Spinal cord (tissue), 10 donors: ENCODE results near the gene SLC9A2. TPM values are rescaled to one million over a fixed set of nuclear protein-coding genes. Genes with fewer than 3 reads are reported as not detected.

ENCODE experiments used
- DNase-seq, 6 donors: peaks; one replicate each; pipeline versions ENCODE4 v3.0.0 to v3.0.0-alpha.2; 2013 to 2015; ENCODE audit warnings: low spot score in 6 of 6, low read depth in 4 of 6
- H3K27ac ChIP-seq: one replicate; pipeline ENCODE4 v1.5.1; 2013; ENCODE audit warnings: low read depth, low read length, control low read depth
- H3K27me3 ChIP-seq: one replicate; pipeline ENCODE4 v1.6.1; 2013; ENCODE audit warnings: low read length; ENCODE audit not compliant: control insufficient read depth, insufficient read depth
- H3K36me3 ChIP-seq: one replicate; pipeline ENCODE4 v1.6.1; 2013; ENCODE audit warnings: low read length; ENCODE audit not compliant: control insufficient read depth, insufficient read depth
- H3K4me1 ChIP-seq: one replicate; pipeline ENCODE4 v1.6.1; 2013; ENCODE audit warnings: low read length; ENCODE audit not compliant: control insufficient read depth, insufficient read depth
- H3K4me3 ChIP-seq: one replicate; pipeline ENCODE4 v1.5.1; 2013; ENCODE audit warnings: low read depth, low read length, control low read depth
- H3K9me3 ChIP-seq: one replicate; pipeline ENCODE4 v1.6.1; 2013; ENCODE audit warnings: low read length; ENCODE audit not compliant: control insufficient read depth, insufficient read depth
- WGBS: methylation state at CpG from one replicate; pipeline ENCODE4 v1.1.5; 2013; ENCODE audit warnings: missing lambda C conversion rate; ENCODE audit not compliant: insufficient coverage; 5-methylcytosine and 5-hydroxymethylcytosine counted together
- polyA plus RNA-seq, 2 donors: library from polyadenylated mRNA; unstranded; fragments of 120-200 nt; gene quantifications; one replicate each; pipeline ENCODE4 v1.2.1, GENCODE V29; 2013; ENCODE audit not compliant: insufficient read length in 2 of 2
- total RNA-seq, 2 donors: library from RNA; depleted of rRNA in 1 of 2; stranded (reverse); fragments of 120-200 nt in 1 of 2; fragments of >200 nt in 1 of 2; gene quantifications; one replicate each; pipeline versions ENCODE4 v1.2.3 to v1.2.4, GENCODE V29; 2013 to 2014
- donor health status: healthy.

Gene SLC9A2
- total and polyA plus RNA-seq, 4 donors: 1.0 to 1.9 (median 1.4) TPM

DNA sequence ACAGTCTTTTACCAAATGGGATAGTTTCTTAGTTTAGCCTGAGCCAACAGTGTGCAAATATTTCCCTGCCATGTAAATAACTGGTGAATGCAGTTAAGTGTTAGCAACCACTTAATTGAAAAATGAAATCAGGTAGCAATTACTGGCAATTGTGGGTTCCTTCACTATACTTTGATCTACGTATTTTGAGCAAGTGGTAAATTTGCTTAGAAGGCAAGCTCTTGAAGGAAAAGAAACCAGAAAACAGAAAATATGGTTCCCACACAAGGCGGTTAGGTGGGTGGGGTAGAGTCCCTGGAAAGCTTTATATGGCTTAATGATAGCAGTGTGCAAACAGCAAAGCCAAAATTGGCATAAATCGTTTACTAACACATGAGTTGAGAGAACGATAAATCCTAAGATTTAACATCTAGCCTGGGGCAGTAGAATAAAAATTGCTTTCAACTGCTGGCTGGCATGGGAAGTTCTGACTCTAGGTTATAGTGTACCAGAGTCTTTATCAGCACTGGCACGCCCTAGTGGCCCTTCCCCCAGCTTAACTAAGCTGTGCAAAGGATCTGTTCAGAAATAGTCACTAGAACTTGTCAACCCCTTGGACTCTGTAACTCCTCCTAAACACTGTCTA is 17.0 kb downstream of the SLC9A2 start:
- H3K36me3 ChIP-seq: no peaks in the 10 kb centered on the region
- no peaks in the 10 kb centered on the region for H3K9me3 ChIP-seq
- no peaks in the 10 kb centered on the region for H3K4me1 ChIP-seq
- WGBS: 91% methylated on average over 4 of the region's 5 CpGs
- no peak overlapping the region for H3K4me3 ChIP-seq
- H3K27ac ChIP-seq: no peak overlapping the region
- DNase-seq: no peak
- no peaks in the 10 kb centered on the region for H3K27me3 ChIP-seq

DNA sequence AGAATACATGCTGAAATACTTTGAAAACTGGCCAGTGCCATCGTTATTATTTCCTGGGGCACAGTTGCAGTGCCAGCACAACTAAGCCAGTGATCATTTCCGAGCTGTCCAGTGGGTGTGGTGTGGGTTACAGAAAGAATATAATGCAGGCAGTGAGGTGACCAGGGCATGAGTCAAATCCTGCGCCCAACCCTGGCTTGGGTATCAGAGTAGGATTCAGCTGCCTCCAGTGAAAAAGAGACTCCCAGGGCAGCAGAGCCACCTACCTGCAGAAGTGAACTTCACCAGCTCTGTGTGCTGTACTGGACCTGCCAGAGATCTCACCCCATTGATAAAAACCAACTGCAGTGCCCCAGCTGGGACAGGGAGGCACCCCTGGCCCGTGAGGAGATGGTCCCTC is 18.0 kb downstream of the SLC9A2 start:
- WGBS: 98% methylated on average over 3 of the region's 4 CpGs
- Histone ChIP-seq H3K4me3 (no peak overlapping the region), H3K27me3 (no peaks in the 10 kb centered on the region), H3K36me3 (no peaks in the 10 kb centered on the region), H3K4me1 (no peaks in the 10 kb centered on the region), H3K27ac (no peak overlapping the region), H3K9me3 (no peaks in the 10 kb centered on the region)
- no peak for DNase-seq

DNA sequence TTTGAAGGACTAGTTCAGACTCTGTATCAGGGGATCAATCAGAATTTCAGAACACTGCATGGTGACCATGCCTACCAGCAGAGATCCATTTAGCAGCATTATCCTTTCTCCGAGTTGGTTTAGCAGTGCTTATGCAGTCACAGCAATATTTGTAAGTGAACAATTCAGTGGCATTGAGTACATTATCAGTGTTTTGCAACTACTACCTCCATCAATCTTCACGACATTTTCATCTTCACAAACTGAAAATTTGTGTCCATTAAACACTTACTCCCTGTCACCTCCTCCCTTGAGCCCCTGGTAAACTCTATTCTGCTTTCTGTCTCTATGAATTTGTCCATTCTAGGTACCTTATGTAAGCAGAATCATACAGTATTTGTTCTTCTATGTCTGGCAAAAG is 20.1 kb downstream of the SLC9A2 start:
- no peaks in the 10 kb centered on the region for H3K27me3 ChIP-seq
- no peaks in the 10 kb centered on the region for H3K9me3 ChIP-seq
- DNase-seq: no peak
- no peak overlapping the region for H3K27ac ChIP-seq
- no peaks in the 10 kb centered on the region for H3K4me1 ChIP-seq
- no CpG with 5 or more reads among the region's 2 CpGs for WGBS
- no peak overlapping the region for H3K4me3 ChIP-seq
- no peaks in the 10 kb centered on the region for H3K36me3 ChIP-seq

DNA sequence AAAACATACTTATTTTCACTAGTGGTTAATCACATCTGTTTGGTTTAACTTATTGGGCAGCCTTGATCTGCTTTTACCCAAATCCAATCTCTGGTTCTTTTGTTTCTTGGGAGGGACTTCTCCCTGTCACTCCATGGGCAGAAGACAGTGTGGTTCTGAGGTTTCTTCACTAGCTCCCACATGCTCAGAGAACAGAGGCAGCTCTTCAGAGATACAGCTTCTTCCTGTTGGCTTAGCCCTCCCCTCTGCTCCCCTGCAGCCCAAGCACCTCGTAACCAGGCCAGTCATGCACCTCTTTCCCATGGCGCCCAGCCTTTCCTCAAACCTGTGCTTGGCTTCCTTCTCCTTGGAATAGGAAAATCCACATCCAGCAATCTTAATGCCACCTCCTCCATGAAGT is 32.8 kb downstream of the SLC9A2 start:
- Histone ChIP-seq H3K36me3 (no peaks in the 10 kb centered on the region), H3K27me3 (no peaks in the 10 kb centered on the region), H3K4me3 (no peak overlapping the region), H3K9me3 (no peaks in the 10 kb centered on the region), H3K4me1 (no peaks in the 10 kb centered on the region), H3K27ac (no peak overlapping the region)
- no peak for DNase-seq
- WGBS: 85% methylated on average over 2 of the region's 2 CpGs

DNA sequence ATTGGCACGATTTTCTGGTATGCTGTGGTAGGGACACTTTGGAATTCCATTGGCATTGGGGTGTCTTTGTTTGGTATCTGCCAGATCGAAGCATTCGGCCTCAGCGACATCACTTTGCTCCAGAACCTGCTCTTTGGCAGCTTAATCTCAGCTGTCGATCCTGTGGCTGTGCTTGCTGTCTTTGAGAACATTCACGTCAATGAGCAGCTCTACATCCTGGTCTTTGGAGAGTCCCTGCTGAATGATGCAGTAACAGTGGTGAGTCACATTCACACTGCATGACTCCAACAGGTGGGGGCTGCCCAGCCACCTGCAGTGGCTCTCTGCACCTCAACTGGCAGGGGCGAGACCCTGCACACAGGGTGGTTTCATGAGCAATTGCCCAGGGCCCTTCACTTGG is 38.4 kb downstream of the SLC9A2 start:
- Histone ChIP-seq H3K4me3 (no peak overlapping the region), H3K36me3 (no peaks in the 10 kb centered on the region), H3K27me3 (no peaks in the 10 kb centered on the region), H3K27ac (no peak overlapping the region), H3K4me1 (no peaks in the 10 kb centered on the region), H3K9me3 (no peaks in the 10 kb centered on the region)
- 92% methylated on average over 5 of the region's 7 CpGs for WGBS
- DNase-seq: no peak

DNA sequence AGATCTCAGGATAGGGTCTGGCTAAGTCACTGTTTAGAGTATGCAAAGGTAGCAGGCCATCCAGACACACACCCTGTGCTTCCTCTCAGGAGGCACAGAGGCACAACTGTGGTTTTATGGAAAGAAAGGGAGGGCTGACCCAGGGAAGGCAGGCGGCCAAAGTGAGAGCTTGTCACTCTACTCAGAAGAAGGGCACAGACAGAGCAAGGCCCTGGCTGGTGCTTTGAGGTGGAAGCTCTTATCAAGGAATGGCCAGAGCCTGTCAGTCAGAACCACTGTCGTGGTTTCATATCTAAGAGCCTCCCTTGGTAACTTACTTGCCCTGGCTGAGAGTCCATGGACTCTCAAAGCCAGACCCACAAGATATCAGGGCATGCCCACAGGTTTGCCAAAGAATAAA is 40.7 kb downstream of the SLC9A2 start:
- Histone ChIP-seq H3K4me1 (no peaks in the 10 kb centered on the region), H3K4me3 (no peak overlapping the region), H3K27ac (no peak overlapping the region), H3K36me3 (no peaks in the 10 kb centered on the region), H3K27me3 (no peaks in the 10 kb centered on the region), H3K9me3 (no peaks in the 10 kb centered on the region)
- WGBS: 82% methylated on average over 2 of the region's 2 CpGs
- DNase-seq: no peak

DNA sequence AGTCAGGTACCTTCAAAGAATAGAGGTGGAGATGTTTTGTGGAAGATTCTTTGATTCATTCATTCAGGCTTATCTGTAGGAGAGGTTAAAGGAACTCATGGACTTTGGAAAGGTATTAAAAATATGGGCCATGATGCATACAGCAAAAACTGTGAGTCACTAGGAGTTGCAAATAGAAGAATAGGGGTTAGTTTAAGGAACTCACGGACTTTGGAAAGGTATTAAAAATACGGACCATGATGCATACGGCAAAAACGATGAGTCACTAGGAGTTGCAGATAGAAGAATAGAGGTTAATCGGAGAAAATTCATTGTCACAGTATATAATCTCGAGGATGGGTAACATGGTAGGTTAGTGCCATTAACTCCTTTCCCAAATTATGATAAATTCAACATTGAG is 41.2 kb downstream of the SLC9A2 start:
- H3K4me3 ChIP-seq: no peak overlapping the region
- no peaks in the 10 kb centered on the region for H3K27me3 ChIP-seq
- no peaks in the 10 kb centered on the region for H3K36me3 ChIP-seq
- WGBS: 86% methylated on average over 5 of the region's 6 CpGs
- no peaks in the 10 kb centered on the region for H3K4me1 ChIP-seq
- H3K27ac ChIP-seq: no peak overlapping the region
- DNase-seq: no peak
- no peaks in the 10 kb centered on the region for H3K9me3 ChIP-seq

DNA sequence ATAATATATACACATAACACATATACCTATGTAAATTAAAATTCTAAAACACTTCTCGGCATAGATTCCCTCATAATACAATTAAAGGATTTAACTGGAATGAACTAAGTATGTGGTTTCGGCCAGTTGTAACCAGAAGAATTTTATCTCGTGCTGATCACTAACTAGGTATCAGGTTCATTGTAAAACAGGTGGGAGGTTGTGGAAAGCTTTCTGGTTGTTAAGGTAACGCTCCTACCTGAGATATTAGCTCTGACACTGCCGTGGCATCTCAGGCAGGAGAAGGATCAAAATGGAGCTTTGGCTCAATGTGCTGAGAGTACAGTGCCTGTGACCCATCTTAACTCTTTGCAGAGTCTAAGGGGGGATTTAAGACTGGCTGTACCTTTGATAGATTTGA is 42.5 kb downstream of the SLC9A2 start:
- DNase-seq: no peak
- Histone ChIP-seq H3K9me3 (no peaks in the 10 kb centered on the region), H3K27me3 (no peaks in the 10 kb centered on the region), H3K4me1 (no peaks in the 10 kb centered on the region), H3K27ac (no peak overlapping the region), H3K36me3 (no peaks in the 10 kb centered on the region), H3K4me3 (no peak overlapping the region)
- WGBS: 77% methylated on average over 2 of the region's 5 CpGs

DNA sequence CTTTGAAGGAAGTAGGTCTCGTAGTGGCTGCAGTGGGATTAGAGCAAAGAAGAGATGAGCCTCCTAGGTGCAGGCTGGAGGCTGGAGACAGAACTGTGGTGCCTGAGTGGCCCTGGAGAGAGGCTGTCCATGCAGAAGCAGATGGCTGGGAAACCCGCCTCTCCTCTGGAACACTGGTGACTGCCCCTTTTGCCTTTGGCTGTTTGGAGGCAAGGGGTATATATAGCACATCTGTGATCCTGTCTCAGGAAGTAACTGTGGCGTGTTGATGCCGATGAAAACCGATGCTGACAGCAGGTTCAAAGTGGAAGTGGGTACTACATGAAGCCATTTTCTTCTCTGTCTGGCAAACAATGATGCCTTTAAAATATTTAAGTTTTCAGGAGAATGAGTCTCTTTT is 43.5 kb downstream of the SLC9A2 start:
- no peak for DNase-seq
- Histone ChIP-seq H3K27me3 (no peaks in the 10 kb centered on the region), H3K9me3 (no peaks in the 10 kb centered on the region), H3K36me3 (no peaks in the 10 kb centered on the region), H3K4me3 (no peak overlapping the region), H3K4me1 (no peaks in the 10 kb centered on the region), H3K27ac (no peak overlapping the region)
- 98% methylated on average over 5 of the region's 5 CpGs for WGBS

DNA sequence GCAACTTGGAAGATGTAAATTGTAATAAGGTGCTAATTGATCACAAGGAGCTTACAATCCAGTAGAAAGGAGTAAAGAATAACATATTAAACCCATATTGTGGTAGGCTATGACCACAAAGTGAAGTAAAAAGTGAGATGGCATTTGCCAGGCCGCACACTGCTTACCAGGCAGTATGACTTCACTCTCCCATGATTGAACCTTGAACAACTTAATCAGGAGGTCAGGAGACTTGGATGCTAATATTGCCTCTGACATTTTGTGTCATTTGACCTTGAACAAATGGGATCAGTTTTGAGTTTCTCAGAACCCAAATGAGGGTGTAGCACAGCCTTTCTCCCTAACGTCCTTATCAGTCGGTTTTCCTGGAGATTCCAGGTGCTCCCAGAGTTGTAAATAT is 44.0 kb downstream of the SLC9A2 start:
- Histone ChIP-seq H3K9me3 (no peaks in the 10 kb centered on the region), H3K4me1 (no peaks in the 10 kb centered on the region), H3K27ac (no peak overlapping the region), H3K36me3 (no peaks in the 10 kb centered on the region), H3K27me3 (no peaks in the 10 kb centered on the region), H3K4me3 (no peak overlapping the region)
- WGBS: 90% methylated on average over 3 of the region's 3 CpGs
- no peak for DNase-seq
